ELF-1 (cell line): ENCODE measurements around the gene CAMSAP1.

ENCODE experiments used
- DNase-seq: peaks from one replicate; pipeline ENCODE4 v3.0.0-alpha.2; 2016; ENCODE audit warnings: low read depth, low spot score

The CAMSAP1 gene

DNA sequence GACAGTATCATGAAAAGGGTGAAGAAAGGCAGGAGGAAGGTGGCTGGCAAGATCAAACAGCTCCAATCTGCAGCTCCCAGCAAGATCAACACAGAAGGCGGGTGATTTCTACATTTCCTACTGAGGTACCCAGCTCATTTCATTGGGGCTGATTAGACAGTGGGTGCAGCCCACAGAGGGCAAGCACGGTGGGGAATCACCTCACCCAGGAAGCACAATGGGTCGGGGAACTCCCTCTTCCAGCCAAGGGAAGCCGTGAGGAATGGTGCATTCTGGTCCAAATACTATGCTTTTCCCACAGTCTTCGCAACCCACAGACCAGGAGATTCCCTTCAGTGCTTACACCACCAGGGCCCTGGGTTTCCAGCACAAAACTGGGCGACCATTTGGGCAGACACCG lies 66.8 kb downstream of the CAMSAP1 start:
- DNase-seq = no peak

DNA sequence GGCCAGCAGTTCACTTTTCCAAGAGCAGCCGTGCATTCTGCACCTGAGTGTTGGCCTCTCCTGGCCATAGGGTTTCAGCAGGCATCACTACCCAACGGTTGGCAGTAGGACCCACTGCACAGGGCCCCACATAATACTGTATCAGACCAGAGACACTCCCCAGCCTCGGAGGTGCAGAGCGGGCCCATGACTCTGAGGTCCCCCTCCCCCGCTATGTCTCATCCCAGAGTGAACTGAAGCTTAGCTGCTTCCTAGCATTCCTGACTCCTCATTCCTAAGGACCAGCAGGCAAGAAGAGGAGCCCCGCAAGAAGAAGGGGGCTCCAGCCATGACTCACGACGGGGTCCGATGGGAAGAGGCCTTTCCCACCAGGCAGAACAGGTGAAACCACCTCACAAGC lies 67.2 kb downstream of the CAMSAP1 start:
- no peak for DNase-seq

DNA sequence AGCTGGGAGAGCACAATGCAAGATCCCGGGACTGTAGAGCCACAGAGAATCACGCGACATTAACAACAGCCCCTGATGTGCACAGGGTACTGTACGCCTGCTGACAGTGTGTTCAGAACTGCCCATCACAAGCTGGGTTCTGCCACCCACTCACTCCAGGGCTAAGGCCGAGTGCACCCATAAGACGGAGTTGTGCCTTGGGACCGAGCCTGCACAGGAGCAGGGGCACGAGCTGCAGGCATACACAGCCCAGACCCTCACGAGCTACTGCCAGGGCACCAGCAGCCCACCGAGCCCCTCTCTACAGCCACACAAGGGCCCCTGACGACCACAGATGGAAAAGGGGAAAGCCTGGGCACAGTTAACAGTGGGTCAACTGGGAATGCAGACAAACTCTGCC lies 67.8 kb downstream of the CAMSAP1 start:
- DNase-seq = no peak

DNA sequence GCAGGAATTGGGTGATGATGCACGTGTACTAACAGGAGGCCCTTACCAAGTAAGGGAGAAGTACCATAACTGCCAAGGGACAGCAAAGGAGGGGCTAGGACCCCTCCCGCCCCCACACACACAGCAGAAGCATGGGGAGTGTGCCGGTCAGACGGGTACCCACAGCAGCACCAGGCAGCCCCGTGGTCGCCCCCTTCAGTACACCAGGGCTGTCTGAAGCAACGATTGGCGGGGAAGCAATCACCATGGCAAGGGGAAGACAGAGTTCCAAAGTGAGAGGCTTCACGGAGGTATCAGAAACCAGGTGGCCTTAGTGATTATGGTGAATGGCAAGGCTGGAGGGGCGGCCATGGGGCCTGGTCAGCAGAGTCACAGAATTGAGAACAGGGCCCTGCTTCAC lies 72.2 kb downstream of the CAMSAP1 start:
- DNase-seq = no peak

DNA sequence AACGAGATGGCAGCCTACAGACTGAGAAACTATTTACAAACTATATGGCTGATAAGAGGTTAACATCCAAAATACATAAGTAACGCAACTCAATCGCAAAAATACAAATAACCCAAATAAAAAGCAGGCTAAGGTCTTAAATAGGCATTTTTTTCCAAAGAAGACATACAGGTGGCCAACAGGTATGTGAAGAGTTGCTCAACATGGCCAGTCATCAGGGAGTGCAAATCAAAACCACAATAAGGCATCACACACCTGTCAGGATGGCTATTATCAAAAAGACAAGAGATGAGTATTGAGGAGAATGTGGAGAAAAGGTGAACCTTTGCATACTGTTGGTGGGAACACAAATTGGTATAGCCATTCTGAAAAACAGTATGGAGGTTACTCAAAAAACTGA lies 73.5 kb downstream of the CAMSAP1 start:
- DNase-seq = no peak

DNA sequence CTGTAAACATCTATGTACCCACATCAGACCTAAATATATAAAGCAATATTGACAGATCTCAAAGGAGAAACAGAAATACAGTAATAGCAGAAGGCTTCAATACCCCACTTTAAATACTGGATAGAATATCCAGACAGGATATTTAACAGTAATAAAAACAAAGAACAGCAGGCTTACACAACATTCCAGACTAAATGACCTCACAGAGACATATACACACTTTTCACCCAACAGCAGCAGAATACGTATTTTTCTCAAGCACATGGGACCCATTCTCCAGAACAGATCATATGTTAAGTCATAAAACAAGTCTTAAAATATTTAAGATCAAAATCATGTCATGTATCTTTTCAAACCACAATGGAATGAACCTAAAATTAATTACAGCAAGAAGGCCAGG lies 76.8 kb downstream of the CAMSAP1 start:
- no peak for DNase-seq

DNA sequence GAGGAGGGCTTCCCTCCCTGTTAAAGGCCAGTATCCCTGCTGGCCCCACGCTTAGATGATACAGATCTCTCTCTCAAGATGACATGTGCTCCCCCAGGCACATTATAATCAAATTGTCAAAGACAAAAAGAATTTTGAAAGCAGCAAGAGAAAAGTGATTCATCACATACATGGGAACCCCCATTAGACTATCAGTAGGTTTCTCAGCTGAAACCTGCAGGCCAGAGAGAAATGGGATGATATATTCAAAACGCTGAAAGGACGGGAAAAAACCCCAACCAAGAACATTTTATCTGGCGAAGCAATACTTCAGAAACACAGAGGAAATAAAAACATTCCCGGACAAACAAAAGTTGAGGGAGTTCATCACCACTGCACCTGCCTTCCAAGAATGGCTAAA lies 78.7 kb downstream of the CAMSAP1 start:
- no peak for DNase-seq

DNA sequence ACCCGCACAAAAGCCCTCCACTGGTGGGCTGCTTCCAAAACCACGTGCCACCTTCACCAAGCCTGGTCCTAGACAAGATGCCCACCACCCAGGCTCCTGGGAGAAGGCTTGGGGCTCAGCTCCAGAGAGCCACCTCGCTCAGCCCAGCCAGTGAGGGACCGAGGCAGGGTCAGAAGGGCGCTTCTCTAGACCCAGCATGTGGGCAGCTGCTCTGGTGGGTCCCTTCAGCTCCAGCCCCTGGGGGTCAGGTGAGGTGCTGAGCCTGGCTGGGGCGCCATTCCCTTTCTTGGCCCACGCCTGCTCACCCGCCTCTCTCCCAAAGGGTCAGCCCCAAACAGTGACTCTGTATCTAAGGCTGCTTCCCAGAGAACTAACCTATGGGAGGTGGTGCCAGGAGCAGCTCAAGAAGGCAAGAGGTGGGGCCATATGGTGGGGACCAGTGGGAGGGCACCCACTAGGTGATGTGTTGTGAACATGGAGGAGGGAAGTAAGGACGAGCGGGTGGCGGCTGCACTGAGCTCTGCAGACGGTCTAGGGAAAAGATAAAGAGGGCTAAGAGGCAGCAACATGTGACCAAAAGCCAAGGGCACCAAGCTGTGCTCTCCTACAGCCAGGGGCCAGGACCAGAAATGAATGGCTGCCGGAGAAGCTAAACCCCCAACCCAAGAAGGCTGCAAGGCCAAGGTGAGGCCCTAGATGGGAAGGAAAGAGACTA lies 79.3 kb downstream of the CAMSAP1 start:
- no peak for DNase-seq

DNA sequence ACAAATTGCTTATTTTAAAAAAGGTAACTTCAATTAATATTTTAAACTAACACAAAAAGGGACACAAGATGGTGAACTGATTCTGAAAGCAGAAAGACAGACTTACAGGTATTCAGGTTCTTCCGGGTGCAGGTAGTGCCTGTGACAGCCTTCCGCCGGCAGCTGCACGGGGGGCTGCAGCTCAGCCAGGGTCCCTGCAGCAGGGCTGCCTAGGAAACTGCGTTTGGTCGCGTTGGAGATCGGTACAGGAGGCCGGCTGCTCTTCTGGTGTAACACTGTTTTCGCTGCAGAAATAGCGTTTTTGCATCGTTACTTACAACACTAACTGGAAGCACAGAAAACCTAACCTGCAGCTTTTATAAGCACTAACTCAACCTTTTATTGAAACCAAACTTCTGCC lies 80.0 kb downstream of the CAMSAP1 start:
- no peak for DNase-seq

DNA sequence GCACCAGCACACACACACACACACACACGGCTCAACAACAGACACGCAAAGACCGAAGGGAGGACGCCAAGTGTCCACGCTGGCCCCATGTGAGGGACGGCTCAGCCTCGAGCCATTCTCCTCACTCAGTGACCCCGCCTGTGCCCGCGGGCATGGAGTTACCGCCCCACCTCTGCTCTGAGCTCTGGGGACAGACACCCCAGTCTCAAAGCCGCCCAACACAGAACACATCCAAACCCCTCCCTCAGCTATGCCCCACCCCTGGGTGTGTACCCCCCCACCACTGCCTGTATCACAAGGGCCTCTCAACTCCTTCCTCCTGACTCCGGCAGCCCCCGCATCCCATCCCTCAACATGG lies 81.2 kb downstream of the CAMSAP1 start:
- DNase-seq = no peak

DNA sequence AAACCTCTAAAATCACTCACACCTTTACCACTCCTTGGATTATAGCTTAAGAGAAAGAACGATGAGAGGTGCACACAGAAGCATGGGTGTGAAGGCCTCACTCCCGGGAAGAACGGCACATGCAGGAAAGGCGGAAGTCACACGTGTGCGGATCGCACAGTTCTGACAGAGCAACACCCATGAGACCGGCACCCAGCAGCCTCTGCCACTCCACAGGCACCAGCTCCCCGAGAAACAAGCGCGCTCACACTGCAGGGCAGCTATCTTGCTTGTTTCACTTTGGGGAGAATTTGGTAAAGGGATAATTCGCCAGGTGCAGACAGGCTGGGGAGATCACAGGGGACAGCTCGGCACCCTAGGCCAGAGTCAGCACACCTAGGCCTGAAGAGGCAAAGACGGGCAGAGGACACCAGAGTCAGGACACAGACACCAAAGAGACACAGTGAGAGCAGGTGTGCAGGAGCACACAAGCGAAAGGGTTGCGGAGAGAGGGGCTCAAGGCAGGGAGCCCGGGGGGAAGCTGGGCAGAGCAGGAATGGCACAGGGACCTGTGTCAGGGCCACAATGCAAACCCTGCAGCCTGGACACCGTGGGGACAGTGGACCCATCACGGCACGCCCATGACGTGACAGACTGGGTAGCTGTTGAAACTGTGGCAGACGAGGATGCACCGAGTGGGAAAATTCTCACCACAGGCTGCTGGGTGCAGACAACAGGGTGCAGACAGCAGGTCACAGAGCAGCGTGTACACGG lies 81.7 kb downstream of the CAMSAP1 start:
- DNase-seq = no peak

DNA sequence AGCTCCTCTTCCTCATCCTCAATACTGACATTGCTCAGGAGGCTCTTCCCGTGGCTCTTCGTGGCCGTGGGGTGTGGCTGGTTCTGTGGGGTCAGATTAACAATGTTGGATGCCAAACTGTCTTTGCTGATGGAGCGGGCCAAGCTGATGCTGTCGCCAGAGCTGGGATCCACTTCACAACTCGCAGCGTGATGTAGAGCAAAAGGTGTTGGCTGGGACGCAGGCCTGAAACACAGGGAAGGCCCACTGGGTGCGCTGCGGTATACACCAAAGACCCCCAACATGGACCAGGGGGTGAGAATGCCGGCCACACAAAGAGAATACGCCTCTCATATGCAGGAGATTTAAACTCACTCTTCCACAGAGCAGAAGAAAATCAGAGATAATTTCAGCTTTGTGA lies 84.3 kb downstream of the CAMSAP1 start:
- no peak for DNase-seq

DNA sequence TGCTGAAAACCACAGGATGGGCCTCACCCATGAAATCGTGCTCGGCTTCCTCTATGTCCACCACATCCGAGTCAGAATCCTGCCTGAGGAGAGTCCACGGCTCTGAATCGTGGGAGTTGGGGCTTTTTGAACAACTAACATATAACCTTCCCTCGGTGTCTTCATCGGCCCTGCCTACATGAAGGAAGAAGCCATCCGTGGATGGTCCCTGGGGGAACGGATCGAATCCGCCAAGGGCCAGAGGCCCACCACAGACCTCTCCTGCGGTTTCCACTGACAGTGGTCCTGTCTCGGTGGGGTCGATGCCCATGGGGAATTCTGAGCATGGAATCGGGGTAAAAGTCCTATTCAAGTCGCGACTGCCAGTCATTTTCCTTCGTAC lies 85.0 kb downstream of the CAMSAP1 start:
- DNase-seq = no peak

DNA sequence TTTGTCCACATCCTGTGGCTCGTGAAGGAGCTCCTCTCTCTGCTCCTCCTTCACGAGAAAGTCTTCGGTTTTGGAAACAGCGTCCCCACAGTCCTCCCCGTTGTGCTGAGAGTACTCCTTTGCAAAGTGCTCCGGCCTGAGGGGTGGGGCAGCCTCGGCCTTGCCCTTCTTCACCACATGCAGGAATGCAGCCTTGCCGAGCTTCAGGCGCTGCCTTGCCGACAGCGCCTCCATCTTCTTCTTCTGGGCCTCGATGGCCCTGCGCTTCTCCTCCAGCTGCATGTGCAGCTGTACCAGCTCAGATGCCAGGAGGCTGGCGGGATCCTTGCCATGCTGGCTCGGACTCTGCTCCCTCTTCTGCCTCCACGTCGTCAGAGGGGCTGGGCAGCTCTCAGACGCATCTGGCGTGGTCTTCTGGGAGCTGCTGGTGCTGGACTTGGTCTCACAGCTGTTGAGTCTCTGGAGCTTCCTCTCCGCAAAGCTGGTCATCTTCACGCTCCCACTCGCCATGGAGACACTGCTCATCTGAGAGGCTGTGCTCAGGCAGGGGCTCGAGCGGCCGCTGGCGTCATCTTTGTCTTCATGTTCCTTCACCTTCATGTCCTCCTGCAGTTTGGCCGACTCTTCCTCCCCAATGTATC lies 85.5 kb downstream of the CAMSAP1 start:
- DNase-seq = no peak

DNA sequence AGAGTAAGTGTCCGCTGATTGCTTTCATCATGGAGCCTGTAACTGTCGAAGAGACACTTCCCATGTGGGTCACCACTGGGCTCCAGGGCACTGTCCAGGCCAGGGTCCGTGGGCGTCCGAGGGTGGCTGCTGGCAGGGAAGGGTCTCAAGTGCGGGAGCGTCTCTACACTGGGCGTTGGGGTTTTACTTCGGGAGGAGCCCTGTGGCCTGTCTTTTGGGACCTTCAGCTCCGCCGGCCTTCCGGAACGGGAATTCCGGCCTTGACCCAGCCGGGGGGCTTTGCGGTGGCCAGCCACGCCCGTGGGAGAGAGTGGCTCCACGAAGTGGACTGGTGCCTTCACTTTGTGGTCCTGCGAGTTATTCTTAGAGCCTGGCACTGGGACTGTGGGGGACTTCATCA lies 86.2 kb downstream of the CAMSAP1 start:
- DNase-seq = no peak

DNA sequence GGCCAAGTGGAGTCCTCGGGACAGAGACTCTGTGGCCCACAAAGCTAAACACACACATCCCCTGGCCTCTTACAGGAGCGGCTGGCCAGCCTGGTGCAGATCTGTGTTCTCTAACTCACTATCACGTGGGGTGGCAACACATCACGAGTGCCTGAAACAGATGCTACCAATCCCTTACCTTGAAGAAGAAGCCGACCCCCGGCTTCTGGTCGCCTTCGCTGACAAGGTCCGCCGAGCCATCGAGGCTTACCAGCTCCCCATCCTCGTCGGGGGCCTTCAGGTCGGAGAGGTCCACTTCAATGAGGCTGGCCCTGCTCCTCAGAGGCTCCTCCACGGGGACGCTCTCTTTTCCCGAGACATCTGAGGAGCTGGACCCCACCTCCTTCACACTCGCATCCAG lies 86.7 kb downstream of the CAMSAP1 start:
- no peak for DNase-seq

DNA sequence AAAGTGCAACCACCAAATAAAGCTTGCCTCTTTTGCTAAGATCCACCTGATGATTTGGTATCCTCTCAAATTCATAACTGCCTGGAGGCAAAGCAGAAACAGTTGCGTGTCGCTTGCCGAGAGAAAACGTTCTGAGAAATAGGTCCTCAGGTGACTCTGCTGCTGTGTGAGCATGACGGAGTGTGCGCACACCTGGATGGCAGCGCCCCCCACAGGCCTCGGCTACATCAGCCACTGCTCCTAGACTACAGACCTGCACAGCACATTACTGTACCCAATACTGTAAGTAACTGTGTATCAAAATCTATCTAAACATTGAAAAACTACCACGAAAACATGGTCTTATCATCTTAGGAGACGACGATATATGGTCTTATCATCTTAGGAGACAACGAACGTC lies 87.4 kb downstream of the CAMSAP1 start:
- no peak for DNase-seq

DNA sequence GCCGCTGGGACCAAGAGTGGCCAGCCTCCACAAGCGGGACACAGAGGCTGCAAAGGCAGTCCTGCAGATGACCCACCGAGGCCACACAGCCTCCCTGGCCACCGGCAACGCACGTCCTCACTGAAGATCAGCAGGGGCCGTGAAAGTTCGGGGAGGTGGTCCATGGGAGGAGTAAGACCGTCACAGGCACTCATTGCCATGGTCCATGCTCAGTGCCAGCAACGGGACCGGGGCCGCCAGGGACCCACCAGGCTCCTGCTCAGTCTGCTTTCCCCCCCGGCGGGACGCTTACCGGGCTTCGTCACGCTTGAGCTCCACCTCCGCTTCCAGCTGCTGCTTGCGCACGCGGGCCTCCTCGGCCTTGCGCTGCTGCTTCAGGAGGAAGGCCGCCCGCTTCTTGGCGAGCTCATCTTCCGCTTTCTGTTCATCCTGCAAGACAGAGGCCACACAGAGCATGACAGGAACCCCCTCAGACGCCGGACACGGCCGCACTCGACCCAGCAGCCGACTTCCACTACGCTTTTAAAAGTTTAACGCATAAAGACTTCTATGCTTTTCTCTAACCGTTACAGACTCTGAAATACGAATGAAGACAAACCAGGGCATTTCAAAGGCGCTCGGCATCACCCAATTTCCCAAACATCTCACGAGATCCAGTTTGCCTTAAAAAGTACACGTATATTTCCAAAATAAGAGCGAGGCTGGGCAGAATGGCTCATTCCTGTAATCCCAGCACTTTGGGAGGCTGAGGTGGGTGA lies 88.4 kb downstream of the CAMSAP1 start:
- no peak for DNase-seq

DNA sequence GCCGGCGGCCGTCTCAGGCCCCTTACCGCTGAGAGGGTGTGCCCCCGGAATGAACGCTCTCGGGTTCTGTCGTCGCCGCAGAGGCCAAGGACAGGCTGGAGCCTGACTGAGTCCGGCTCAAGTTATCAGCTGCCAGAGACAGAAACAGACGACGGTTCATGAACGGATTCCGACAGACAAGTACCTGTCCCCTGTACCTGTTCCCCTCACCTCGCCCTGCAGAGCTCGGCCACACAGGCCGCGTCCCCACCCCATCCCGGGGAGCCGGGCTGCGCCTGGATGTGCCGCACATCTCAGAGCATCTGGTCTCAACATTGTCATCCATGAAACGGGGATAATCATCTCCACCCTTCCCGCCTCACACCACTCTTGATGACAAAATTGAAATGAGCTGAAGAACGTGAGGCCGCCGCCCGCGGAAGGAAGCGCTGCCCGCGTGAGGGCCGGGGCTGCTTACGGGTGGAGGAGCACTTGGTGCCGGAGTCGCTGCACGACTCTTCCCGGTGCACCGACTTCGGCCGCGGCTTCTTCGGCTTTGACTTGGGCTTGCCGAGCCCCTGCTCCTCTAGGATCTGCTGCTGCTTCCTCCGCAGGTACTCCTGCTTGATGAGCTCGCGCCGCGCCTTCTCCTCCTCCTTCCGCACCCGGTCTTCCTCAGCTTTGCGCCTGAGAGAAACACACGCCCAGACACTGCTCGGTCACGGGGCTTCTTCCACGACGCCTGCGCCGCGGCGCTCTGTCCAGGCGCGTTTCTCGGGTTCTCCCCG lies 89.2 kb downstream of the CAMSAP1 start:
- no peak for DNase-seq

DNA sequence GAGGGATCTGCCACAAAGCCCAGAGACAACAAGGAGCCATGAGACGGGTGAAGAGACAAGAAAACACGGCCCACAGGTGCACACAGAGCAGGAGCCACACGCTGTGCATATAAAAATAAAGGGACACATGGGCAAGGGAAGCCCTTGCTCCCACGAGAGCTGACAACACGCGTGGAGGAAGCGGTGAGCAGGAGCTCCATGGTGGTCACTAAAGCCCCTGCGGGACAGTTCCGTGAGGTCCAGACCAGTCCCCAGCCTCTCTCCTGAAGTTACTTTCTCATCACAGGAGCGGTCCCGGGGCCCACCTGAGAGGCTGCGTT lies 90.7 kb downstream of the CAMSAP1 start:
- DNase-seq = no peak

DNA sequence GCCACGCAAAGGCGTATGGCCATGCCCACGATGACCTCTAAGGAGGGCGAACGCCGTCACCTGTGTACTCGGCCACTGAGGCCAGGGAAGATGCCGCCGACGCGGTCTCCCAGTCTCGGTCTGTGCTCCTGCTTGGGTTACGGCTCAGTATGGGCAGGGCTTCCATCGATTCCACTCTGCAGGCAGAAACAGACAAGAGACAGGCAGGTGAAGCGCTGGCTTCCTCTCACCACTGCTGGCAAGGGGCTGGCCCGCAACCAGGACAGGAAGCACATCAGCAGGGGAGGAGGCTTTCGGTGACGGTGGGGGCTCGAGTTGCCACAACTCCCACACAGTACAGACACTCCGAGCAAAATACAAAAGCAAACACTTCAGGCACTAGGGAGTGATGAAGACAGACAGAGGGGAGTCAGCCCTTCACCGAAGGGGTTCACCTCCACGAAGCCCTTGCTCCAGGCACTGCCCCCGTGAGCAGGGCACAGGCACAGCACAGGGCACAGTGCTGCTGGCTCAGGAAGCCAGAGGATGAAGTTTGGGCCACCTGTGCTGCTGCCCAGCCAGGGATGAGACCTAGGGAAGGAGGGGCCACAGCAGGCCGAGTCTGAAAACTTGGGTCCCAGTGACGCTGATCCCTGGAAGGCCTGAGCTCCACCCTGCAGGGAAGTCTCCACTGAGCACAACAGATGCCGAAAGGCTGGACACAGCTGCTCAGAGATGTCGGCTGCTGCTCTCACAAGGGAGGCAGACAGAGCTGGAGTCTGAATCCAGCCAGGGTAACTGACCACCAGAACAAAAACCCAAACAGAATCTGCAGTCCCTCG lies 91.3 kb downstream of the CAMSAP1 start:
- DNase-seq = no peak
